IMR-90 (cell line): Measurements from ENCODE around the gene TNS3. TPM values are rescaled to one million over a fixed set of nuclear protein-coding genes. Genes with fewer than 3 reads are reported as not detected.

Source experiments
- ATAC-seq: fragments of 200-7000 bp; cut with Tn5 transposase; 2 replicates; pipeline ENCODE4 v1.9.1; 2020; ENCODE audit warnings: low read depth, mild to moderate bottlenecking, moderate library complexity
- BruUV-seq: library from RNA; stranded (reverse); fragments of 400-500 nt; replicated peaks from 2 replicates; lab custom pipeline; 2021; lab: Mats Ljungman, UMichigan
- CTCF ChIA-PET: fragments of 300-600 bp; formaldehyde crosslinking; extraction: SDS; loops from one replicate; lab custom pipeline; 2021; ENCODE audit warnings: antibody characterized with exemption; lab: Yijun Ruan, JAX
- POLR2A ChIA-PET: fragments of 300-600 bp; sonication (Branson Sonifier 250); formaldehyde crosslinking; loops from one replicate; lab custom pipeline; 2022; ENCODE audit warnings: antibody characterized with exemption; ENCODE audit not compliant: unreplicated experiment; lab: Charles Lee
- DNase-seq: peaks from one replicate; pipeline ENCODE4 v3.0.0; 2013
- H2AFZ ChIP-seq: replicated peaks from 2 replicates; pipeline ENCODE3; 2013; ENCODE audit warnings: low read length, mild to moderate bottlenecking; ENCODE audit not compliant: poor library complexity
- H2AK5ac ChIP-seq: 2 replicates; pipeline ENCODE4 v1.6.1; 2013; ENCODE audit warnings: low read depth, low read length, inconsistent platforms
- H2AK9ac ChIP-seq: replicated peaks from 2 replicates; pipeline ENCODE3; 2013; ENCODE audit warnings: mild to moderate bottlenecking, low read depth, low read length, moderate library complexity; ENCODE audit not compliant: poor library complexity
- H2BK120ac ChIP-seq: 2 replicates; pipeline ENCODE4 v1.6.1; 2013; ENCODE audit warnings: low read depth, low read length, inconsistent platforms
- H2BK15ac ChIP-seq: 3 replicates; pipeline ENCODE4 v1.6.1; 2013; ENCODE audit warnings: low read depth, low read length, inconsistent platforms
- H2BK20ac ChIP-seq: 2 replicates; pipeline ENCODE4 v1.6.1; 2013; ENCODE audit warnings: low read depth, mild to moderate bottlenecking, inconsistent platforms, low read length, moderate library complexity
- H2BK5ac ChIP-seq: 2 replicates; pipeline ENCODE4 v1.6.1; 2013; ENCODE audit warnings: mild to moderate bottlenecking, low read depth, low read length, inconsistent platforms; ENCODE audit not compliant: poor library complexity, severe bottlenecking
- H3K14ac ChIP-seq: replicated peaks from 2 replicates; pipeline ENCODE4 v1.6.1; 2013; ENCODE audit warnings: low read depth, low read length, inconsistent platforms
- H3K18ac ChIP-seq: 2 replicates; pipeline ENCODE4 v1.6.1; 2013; ENCODE audit warnings: low read depth, low read length, control low read depth
- H3K23ac ChIP-seq: 2 replicates; pipeline ENCODE4 v1.6.1; 2013; ENCODE audit warnings: low read depth, low read length, inconsistent platforms
- H3K27ac ChIP-seq: 2 replicates; pipeline ENCODE4 v1.5.1; 2013; ENCODE audit warnings: mild to moderate bottlenecking, control low read depth, low read length; ENCODE audit not compliant: insufficient read depth
- H3K27me3 ChIP-seq: 2 replicates; pipeline ENCODE4 v1.6.1; 2013; ENCODE audit warnings: low read length; ENCODE audit not compliant: control insufficient read depth, insufficient read depth
- H3K36me3 ChIP-seq: 2 replicates; pipeline ENCODE4 v1.6.1; 2013; ENCODE audit warnings: low read length, mixed read lengths; ENCODE audit not compliant: control insufficient read depth, insufficient read depth
- H3K4ac ChIP-seq: 2 replicates; pipeline ENCODE4 v1.6.1; 2013; ENCODE audit warnings: low read depth, low read length, inconsistent platforms
- H3K4me1 ChIP-seq: 2 replicates; pipeline ENCODE4 v1.6.1; 2013; ENCODE audit warnings: low read length, mixed read lengths; ENCODE audit not compliant: control insufficient read depth, insufficient read depth
- H3K4me2 ChIP-seq: 2 replicates; pipeline ENCODE4 v1.6.1; 2013; ENCODE audit warnings: low read depth, mild to moderate bottlenecking, control low read depth, low read length, moderate library complexity
- H3K4me3 ChIP-seq: 2 replicates; pipeline ENCODE4 v1.5.1; 2013; ENCODE audit warnings: low read depth, mild to moderate bottlenecking, control low read depth, low read length, moderate library complexity; ENCODE audit not compliant: insufficient read depth
- H3K56ac ChIP-seq: 2 replicates; pipeline ENCODE4 v1.6.1; 2013; ENCODE audit warnings: low read length, inconsistent platforms; ENCODE audit not compliant: insufficient read depth; ENCODE audit errors: extremely low read depth
- H3K79me1 ChIP-seq, 2 experiments: 2 replicates each; pipeline ENCODE4 v1.6.1; 2013; ENCODE audit warnings: low read length in 2 of 2, inconsistent platforms in 1 of 2, low read depth in 1 of 2
- H3K9ac ChIP-seq: 2 replicates; pipeline ENCODE4 v1.6.1; 2013; ENCODE audit warnings: low read depth, low read length, control low read depth
- H3K9me1 ChIP-seq: 2 replicates; pipeline ENCODE4 v1.6.1; 2013; ENCODE audit warnings: low read length, inconsistent platforms; ENCODE audit not compliant: insufficient read depth
- H3K9me3 ChIP-seq: 2 replicates; pipeline ENCODE4 v1.6.1; 2013; ENCODE audit warnings: low read length; ENCODE audit not compliant: control insufficient read depth, insufficient read depth
- H4K20me1 ChIP-seq: 2 replicates; pipeline ENCODE4 v1.6.1; 2013; ENCODE audit warnings: low read length, inconsistent platforms; ENCODE audit not compliant: insufficient read depth
- H4K5ac ChIP-seq: 2 replicates; pipeline ENCODE4 v1.6.1; 2013; ENCODE audit warnings: mild to moderate bottlenecking, low read depth, low read length, control low read depth
- H4K8ac ChIP-seq, 2 experiments: 2 replicates each; pipeline ENCODE4 v1.6.1; 2013; ENCODE audit warnings: low read depth in 2 of 2, low read length in 2 of 2, control low read depth in 1 of 2, inconsistent platforms in 1 of 2
- H4K91ac ChIP-seq: 2 replicates; pipeline ENCODE4 v1.6.1; 2013; ENCODE audit warnings: low read depth, low read length, inconsistent platforms; ENCODE audit not compliant: insufficient read depth
- BHLHE40 ChIP-seq: fragments of 150-350 bp; IDR thresholded peaks from 2 replicates; pipeline ENCODE4 v1.6.1; 2016; ENCODE audit warnings: mild to moderate bottlenecking, low read depth, low read length
- CTCF ChIP-seq: conservative IDR thresholded peaks from 2 replicates; pipeline ENCODE4 v1.5.1; 2012; ENCODE audit warnings: mild to moderate bottlenecking, low read depth, low read length, improper control_type of control experiment
- MXI1 ChIP-seq: IDR thresholded peaks from 2 replicates; pipeline ENCODE4 v1.6.1; 2012; ENCODE audit warnings: low read depth, mild to moderate bottlenecking, low read length, moderate library complexity, borderline replicate concordance
- NFE2L2 ChIP-seq: fragments of 150-350 bp; IDR thresholded peaks from 2 replicates; pipeline ENCODE4 v1.6.1; 2016; ENCODE audit warnings: low read depth, mild to moderate bottlenecking, low read length
- WGBS, 2 experiments: methylation state at CpG; one replicate each; pipeline versions ENCODE4 v1.1.5 to v1.1.7; 2013; ENCODE audit warnings: missing lambda C conversion rate in 2 of 2; ENCODE audit not compliant: insufficient read length in 1 of 2; ENCODE audit errors: extremely low coverage in 2 of 2; 5-methylcytosine and 5-hydroxymethylcytosine counted together
- dilution Hi-C: fragments of 300-500 bp; cut with HindIII; formaldehyde crosslinking; loops from one replicate; pipeline ENCODE4 v1.14.3; 2018; ENCODE audit warnings: low sequenced_read_pairs; ENCODE audit not compliant: unreplicated experiment
- in situ Hi-C: fragments of 300-500 bp; cut with MboI; formaldehyde crosslinking; loops from 3 replicates; pipeline ENCODE4 v1.14.3; 2019; ENCODE audit warnings: low sequenced_read_pairs, inconsistent platforms, mixed read lengths
- intact Hi-C: fragments of 100-400 bp; cut with micrococcal nuclease; formaldehyde crosslinking; loops from 2 replicates; pipeline ENCODE4 v1.10.0; 2022
- polyA plus RNA-seq, 3 experiments: library from polyadenylated mRNA; depleted of rRNA; stranded (reverse); fragments of >200 nt; gene quantifications; 2 replicates each; pipeline ENCODE4 v1.2.3, GENCODE V29; 2012; ENCODE audit warnings: low replicate concordance in 1 of 3
- total RNA-seq: library from RNA; depleted of rRNA; stranded (reverse); fragments of >200 nt; gene quantifications from 2 replicates; pipeline ENCODE4 v1.2.3, GENCODE V29; 2012

TNS3 gene
- total and polyA plus RNA-seq, 2 of the 4 experiments (the other 2 are of a cell fraction) = 64.3 to 79.2 TPM

GRCh38 chr7:47307311-47307710, 274.6 kb downstream of the TNS3 start:
- H2AK9ac ChIP-seq = no peak overlapping the region
- H2BK5ac ChIP-seq = no peak overlapping the region
- H3K14ac ChIP-seq = no peak overlapping the region
- H4K8ac ChIP-seq = no peak overlapping the region
- H2BK15ac ChIP-seq = no peak overlapping the region
- BruUV-seq = no TSS peak
- no peak overlapping the region for H2AK5ac ChIP-seq
- H3K4ac ChIP-seq = no peak overlapping the region
- no peak overlapping the region for H3K9ac ChIP-seq
- H3K9me3 ChIP-seq = no peaks in the 10 kb centered on the region
- no peak overlapping the region for H3K4me2 ChIP-seq
- H2BK120ac ChIP-seq = no peak overlapping the region
- H3K27ac ChIP-seq = no peak overlapping the region
- H3K27me3 ChIP-seq = no peaks in the 10 kb centered on the region
- no CpG with 5 or more reads among the region's 3 CpGs for WGBS, 2 experiments
- ATAC-seq = no peak
- ChIA-PET POLR2A (no interaction called here), CTCF (no interaction called here)
- dilution Hi-C loops (no loop called here), intact Hi-C loops (no loop called here), in situ Hi-C loops (no loop called here)
- no peak overlapping the region for H3K4me3 ChIP-seq
- DNase-seq = no peak
- no peak overlapping the region for H4K5ac ChIP-seq
- no peak for TF ChIP-seq CTCF
- TF ChIP-seq NFE2L2 = no peak
- TF ChIP-seq BHLHE40 = no peak
- TF ChIP-seq MXI1 = no peak
- H3K18ac ChIP-seq = no peak overlapping the region
- peaks cover 28% of the 10 kb centered on the region for H3K36me3 ChIP-seq
- H2AFZ ChIP-seq = no peak overlapping the region
- H3K9me1 ChIP-seq = peaks cover 18% of the 10 kb centered on the region
- H3K79me1 ChIP-seq = peaks cover 35 to 60% of the 10 kb centered on the region in 2 experiments
- H4K91ac ChIP-seq = no peak overlapping the region
- H3K4me1 ChIP-seq = 0 out of 2 replicates have a peak, but pooled peaks cover 2% of the 10 kb centered on the region
- H3K23ac ChIP-seq = no peak overlapping the region
- H2BK20ac ChIP-seq = no peak overlapping the region
- H3K56ac ChIP-seq = no peak overlapping the region
- H4K20me1 ChIP-seq = peaks cover 7% of the 10 kb centered on the region; the same call in 1 of the 2 replicates
